ENCODE data around the gene LMO7. TPM values are rescaled to one million over a fixed set of nuclear protein-coding genes. Genes with fewer than 3 reads are reported as not detected.
A peak's percentile ranks its signal among the peaks of the same experiment; 100 is the strongest.

LMO7 gene
- polyA plus RNA-seq, 1 donor = 149 TPM

DNA sequence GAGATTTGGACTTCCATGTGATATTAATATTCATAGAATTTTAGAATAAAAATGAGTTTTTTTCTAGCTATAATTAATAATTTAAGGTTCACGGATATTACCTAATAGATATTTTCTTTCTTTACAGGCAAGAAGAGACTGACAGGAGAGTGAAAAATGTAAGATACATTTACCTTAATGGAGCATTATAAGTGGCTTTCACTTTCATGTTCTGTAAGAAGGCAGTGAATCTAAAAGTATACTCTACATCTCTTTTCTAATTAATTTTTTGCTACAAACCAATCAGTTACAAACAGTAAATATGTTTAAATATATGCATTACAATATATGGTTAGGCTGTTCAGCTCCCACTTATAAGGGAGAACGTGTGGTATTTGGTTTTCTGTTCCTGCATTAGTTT lies 159.1 kb downstream of the LMO7 start:
- 89% methylated on average over 1 of the region's 2 CpGs for WGBS (ENCODE audit: insufficient coverage, low lambda C conversion rate)
- no peak for DNase-seq
- H3K9me3 ChIP-seq (ENCODE audit: control insufficient read depth, low read depth, low read length) = no peaks in the 10 kb centered on the region
- no peak overlapping the region for H3K4me3 ChIP-seq (ENCODE audit: low read length)
- peaks cover 57% of the 10 kb centered on the region for H3K4me1 ChIP-seq (ENCODE audit: control insufficient read depth, insufficient read depth, low read length)
- H3K27me3 ChIP-seq (ENCODE audit: control insufficient read depth, insufficient read depth, low read length) = no peaks in the 10 kb centered on the region
- H3K36me3 ChIP-seq (ENCODE audit: control insufficient read depth, insufficient read depth, low read length) = peaks cover 18% of the 10 kb centered on the region
- H3K27ac ChIP-seq (ENCODE audit: low read length) = no peak overlapping the region

DNA sequence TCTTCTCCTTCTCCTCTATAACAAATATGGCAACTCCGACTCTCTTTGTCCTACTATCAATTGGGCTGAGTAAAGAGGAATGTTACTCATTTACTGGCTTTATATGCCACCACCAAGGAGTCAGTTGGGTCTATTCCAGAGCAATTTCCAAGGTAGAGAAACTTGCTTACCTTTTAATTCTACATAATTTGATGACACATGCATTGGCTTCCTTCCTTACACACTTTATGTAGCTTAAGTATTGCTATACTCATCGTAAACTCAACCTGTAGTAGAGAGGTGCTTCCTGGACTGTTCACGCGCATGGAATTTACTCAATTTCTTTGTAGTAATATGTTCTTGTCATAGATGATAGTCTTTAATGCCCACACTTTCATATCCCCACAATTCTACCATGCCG lies 160.7 kb downstream of the LMO7 start:
- H3K9me3 ChIP-seq (ENCODE audit: control insufficient read depth, low read depth, low read length) = no peaks in the 10 kb centered on the region
- peaks cover 22% of the 10 kb centered on the region for H3K36me3 ChIP-seq (ENCODE audit: control insufficient read depth, insufficient read depth, low read length)
- H3K27me3 ChIP-seq (ENCODE audit: control insufficient read depth, insufficient read depth, low read length) = no peaks in the 10 kb centered on the region
- DNase-seq = peak in 1 of 2 donors; percentile 53
- H3K4me3 ChIP-seq (ENCODE audit: low read length) = no peak overlapping the region
- H3K4me1 ChIP-seq (ENCODE audit: control insufficient read depth, insufficient read depth, low read length) = peaks cover 47% of the 10 kb centered on the region
- 57% methylated on average over 1 of the region's 5 CpGs for WGBS (ENCODE audit: insufficient coverage, low lambda C conversion rate)
- peak overlapping the region; percentile 78 for H3K27ac ChIP-seq (ENCODE audit: low read length)

DNA sequence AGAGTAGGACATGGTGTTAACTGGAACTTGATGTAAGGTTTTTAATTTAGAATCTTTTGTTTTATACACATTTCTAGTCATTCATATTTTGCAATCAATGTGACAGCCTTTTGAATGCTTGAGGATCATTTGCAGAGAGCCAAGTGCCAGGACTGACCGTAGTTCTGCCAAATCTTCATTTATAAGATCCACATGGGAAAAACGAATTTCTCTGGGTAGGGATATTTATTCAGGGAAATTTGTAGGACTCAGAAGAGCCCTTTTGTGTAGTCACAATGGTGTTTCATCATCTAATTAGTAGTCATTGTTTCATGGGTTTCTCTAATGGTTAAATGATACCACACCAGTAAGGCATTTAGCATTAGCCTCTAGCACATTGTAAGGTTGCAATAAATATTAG lies 161.1 kb downstream of the LMO7 start:
- H3K4me1 ChIP-seq (ENCODE audit: control insufficient read depth, insufficient read depth, low read length) = peaks cover 43% of the 10 kb centered on the region
- H3K4me3 ChIP-seq (ENCODE audit: low read length) = no peak overlapping the region
- peak overlapping the region; percentile 78 for H3K27ac ChIP-seq (ENCODE audit: low read length)

DNA sequence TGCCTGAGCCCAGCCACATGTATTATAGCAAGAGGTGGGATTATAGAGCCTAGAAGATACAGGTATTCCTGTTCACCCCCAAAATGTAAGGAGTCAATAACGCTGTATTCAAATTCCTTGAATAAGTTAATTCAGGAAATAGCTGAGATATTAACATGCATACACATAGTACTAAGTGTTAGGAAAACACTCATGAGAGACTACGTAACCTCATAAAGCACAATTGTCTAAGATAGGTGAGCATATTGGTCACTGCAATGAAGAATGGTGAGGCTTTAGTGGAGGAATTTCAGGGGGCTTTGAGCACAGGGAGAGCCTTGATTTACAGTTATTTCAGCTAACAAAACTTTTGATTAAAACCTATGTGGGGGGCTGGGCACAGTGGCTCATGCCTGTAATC lies 161.6 kb downstream of the LMO7 start:
- Histone ChIP-seq H3K27ac (ENCODE audit: low read length) (peak overlapping the region; percentile 78), H3K9me3 (ENCODE audit: control insufficient read depth, low read depth, low read length) (no peaks in the 10 kb centered on the region), H3K36me3 (ENCODE audit: control insufficient read depth, insufficient read depth, low read length) (peaks cover 26% of the 10 kb centered on the region), H3K4me3 (ENCODE audit: low read length) (no peak overlapping the region), H3K27me3 (ENCODE audit: control insufficient read depth, insufficient read depth, low read length) (no peaks in the 10 kb centered on the region), H3K4me1 (ENCODE audit: control insufficient read depth, insufficient read depth, low read length) (peaks cover 38% of the 10 kb centered on the region)
- no peak for DNase-seq
- 100% methylated on average over 2 of the region's 2 CpGs for WGBS (ENCODE audit: insufficient coverage, low lambda C conversion rate)

More for the DNA sequence above, 161.1 kb downstream of the LMO7 start:
- DNase-seq = no peak
- peaks cover 22% of the 10 kb centered on the region for H3K36me3 ChIP-seq (ENCODE audit: control insufficient read depth, insufficient read depth, low read length)
- WGBS (ENCODE audit: insufficient coverage, low lambda C conversion rate) = 100% methylated on average over 1 of the region's 2 CpGs
- no peaks in the 10 kb centered on the region for H3K9me3 ChIP-seq (ENCODE audit: control insufficient read depth, low read depth, low read length)
- H3K27me3 ChIP-seq (ENCODE audit: control insufficient read depth, insufficient read depth, low read length) = no peaks in the 10 kb centered on the region

GRCh38 chr13:75798353-75799255 lies 162.5 kb downstream of the LMO7 start:
- Histone ChIP-seq H3K4me1 (ENCODE audit: control insufficient read depth, insufficient read depth, low read length) (peaks cover 31% of the 10 kb centered on the region), H3K27me3 (ENCODE audit: control insufficient read depth, insufficient read depth, low read length) (no peaks in the 10 kb centered on the region), H3K36me3 (ENCODE audit: control insufficient read depth, insufficient read depth, low read length) (peaks cover 30% of the 10 kb centered on the region), H3K4me3 (ENCODE audit: low read length) (no peak overlapping the region), H3K27ac (ENCODE audit: low read length) (peak overlapping the region; percentile 78), H3K9me3 (ENCODE audit: control insufficient read depth, low read depth, low read length) (no peaks in the 10 kb centered on the region)
- WGBS (ENCODE audit: insufficient coverage, low lambda C conversion rate) = no CpG with 5 or more reads among the region's 7 CpGs
- DNase-seq = peak; percentile 37 to 79

DNA sequence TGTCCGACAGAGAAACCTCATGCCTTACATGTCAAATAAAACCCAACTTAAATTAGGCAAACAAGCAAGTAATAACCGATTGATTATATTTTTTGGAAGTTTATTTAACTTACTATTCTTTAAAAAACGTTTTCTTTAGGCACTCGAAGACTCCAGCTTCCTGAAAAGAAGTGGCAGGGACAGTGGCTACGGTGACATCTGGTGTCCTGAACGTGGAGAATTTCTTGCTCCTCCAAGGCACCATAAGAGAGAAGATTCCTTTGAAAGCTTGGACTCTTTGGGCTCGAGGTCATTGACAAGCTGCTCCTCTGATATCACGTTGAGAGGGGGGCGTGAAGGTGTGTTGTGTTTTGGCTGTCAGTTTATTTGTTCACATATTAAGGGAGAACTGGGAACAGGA lies 164.4 kb downstream of the LMO7 start:
- Histone ChIP-seq H3K36me3 (ENCODE audit: control insufficient read depth, insufficient read depth, low read length) (peaks cover 43% of the 10 kb centered on the region), H3K9me3 (ENCODE audit: control insufficient read depth, low read depth, low read length) (no peaks in the 10 kb centered on the region), H3K4me1 (ENCODE audit: control insufficient read depth, insufficient read depth, low read length) (peaks cover 25% of the 10 kb centered on the region), H3K4me3 (ENCODE audit: low read length) (no peak overlapping the region), H3K27me3 (ENCODE audit: control insufficient read depth, insufficient read depth, low read length) (no peaks in the 10 kb centered on the region), H3K27ac (ENCODE audit: low read length) (no peak overlapping the region)
- no peak for DNase-seq
- WGBS (ENCODE audit: insufficient coverage, low lambda C conversion rate) = 61% methylated on average over 4 of the region's 9 CpGs

DNA sequence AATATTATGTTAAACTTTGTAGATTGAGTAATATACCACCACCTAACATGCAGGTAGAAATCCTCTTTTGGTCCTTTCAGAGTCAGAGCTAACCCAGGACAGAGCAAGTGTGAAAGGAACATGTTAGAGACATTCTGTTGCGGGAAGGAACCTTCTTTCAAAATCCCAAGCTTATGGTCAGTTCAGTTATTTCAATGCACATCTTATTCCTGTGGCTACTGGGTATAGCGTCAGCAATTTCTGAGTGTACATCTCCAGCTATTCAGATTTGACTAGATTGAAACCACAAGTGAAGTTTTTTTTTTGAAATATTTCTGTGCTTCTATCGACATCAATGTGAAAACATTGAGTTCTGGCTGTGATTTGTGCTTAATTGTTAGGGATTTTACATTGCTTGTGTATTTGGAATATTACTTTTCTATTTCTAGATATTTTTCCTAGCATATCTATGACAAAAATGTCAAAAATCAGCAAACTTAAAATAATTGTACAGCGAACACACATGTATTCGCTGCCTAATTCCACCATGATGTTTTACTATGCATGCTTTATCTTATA lies 165.3 kb downstream of the LMO7 start:
- DNase-seq = no peak
- peaks cover 48% of the 10 kb centered on the region for H3K36me3 ChIP-seq (ENCODE audit: control insufficient read depth, insufficient read depth, low read length)
- H3K4me3 ChIP-seq (ENCODE audit: low read length) = no peak overlapping the region
- 100% methylated on average over 4 of the region's 5 CpGs for WGBS (ENCODE audit: insufficient coverage, low lambda C conversion rate)
- H3K4me1 ChIP-seq (ENCODE audit: control insufficient read depth, insufficient read depth, low read length) = peaks cover 23% of the 10 kb centered on the region
- no peaks in the 10 kb centered on the region for H3K27me3 ChIP-seq (ENCODE audit: control insufficient read depth, insufficient read depth, low read length)
- H3K9me3 ChIP-seq (ENCODE audit: control insufficient read depth, low read depth, low read length) = no peaks in the 10 kb centered on the region
- H3K27ac ChIP-seq (ENCODE audit: low read length) = no peak overlapping the region

- peaks cover 20% of the 10 kb centered on the region for H3K4me1 ChIP-seq (ENCODE audit: control insufficient read depth, insufficient read depth, low read length)
- H3K27me3 ChIP-seq (ENCODE audit: control insufficient read depth, insufficient read depth, low read length) = no peaks in the 10 kb centered on the region
- H3K27ac ChIP-seq (ENCODE audit: low read length) = no peak overlapping the region
- DNase-seq = no peak
- H3K9me3 ChIP-seq (ENCODE audit: control insufficient read depth, low read depth, low read length) = no peaks in the 10 kb centered on the region
- WGBS (ENCODE audit: insufficient coverage, low lambda C conversion rate) = 75% methylated on average over 2 of the region's 5 CpGs
- H3K4me3 ChIP-seq (ENCODE audit: low read length) = no peak overlapping the region
- H3K36me3 ChIP-seq (ENCODE audit: control insufficient read depth, insufficient read depth, low read length) = peaks cover 46% of the 10 kb centered on the region
Observed at GRCh38 chr13:75802161-75802560, 166.0 kb downstream of the LMO7 start.

- Histone ChIP-seq H3K4me1 (ENCODE audit: control insufficient read depth, insufficient read depth, low read length) (peaks cover 10% of the 10 kb centered on the region), H3K27ac (ENCODE audit: low read length) (no peak overlapping the region), H3K9me3 (ENCODE audit: control insufficient read depth, low read depth, low read length) (no peaks in the 10 kb centered on the region), H3K27me3 (ENCODE audit: control insufficient read depth, insufficient read depth, low read length) (no peaks in the 10 kb centered on the region), H3K36me3 (ENCODE audit: control insufficient read depth, insufficient read depth, low read length) (peaks cover 49% of the 10 kb centered on the region), H3K4me3 (ENCODE audit: low read length) (no peak overlapping the region)
- WGBS (ENCODE audit: insufficient coverage, low lambda C conversion rate) = no CpG with 5 or more reads among the region's 1 CpG
- peak in 1 of 2 donors; percentile 36 for DNase-seq
Observed at GRCh38 chr13:75803164-75803611, 167.1 kb downstream of the LMO7 start.

- H3K4me3 ChIP-seq (ENCODE audit: low read length) = no peak overlapping the region
- peaks cover 3% of the 10 kb centered on the region for H3K4me1 ChIP-seq (ENCODE audit: control insufficient read depth, insufficient read depth, low read length)
- DNase-seq = no peak
- WGBS (ENCODE audit: insufficient coverage, low lambda C conversion rate) = 100% methylated on average over 1 of the region's 10 CpGs
- no peak overlapping the region for H3K27ac ChIP-seq (ENCODE audit: low read length)
- peaks cover 49% of the 10 kb centered on the region for H3K36me3 ChIP-seq (ENCODE audit: control insufficient read depth, insufficient read depth, low read length)
- H3K27me3 ChIP-seq (ENCODE audit: control insufficient read depth, insufficient read depth, low read length) = no peaks in the 10 kb centered on the region
- H3K9me3 ChIP-seq (ENCODE audit: control insufficient read depth, low read depth, low read length) = no peaks in the 10 kb centered on the region
Observed at GRCh38 chr13:75804054-75804453, 167.9 kb downstream of the LMO7 start.
